HG02798 (cell line): Measurements from ENCODE around the gene ELANE.
"Not testable (repeated sequence)": the region's sequence is repeated elsewhere in the genome, so short reads cannot be mapped to it uniquely, and the experiment has no call there.

Source experiments
- ATAC-seq: cut with Tn5 transposase; IDR thresholded peaks from one replicate; pipeline ENCODE4 v1.9.1; 2021; ENCODE audit warnings: mild to moderate bottlenecking; ENCODE audit not compliant: unreplicated experiment, poor library complexity

The ELANE gene

GRCh38 chr19:875265-875879 is 23.3 kb downstream of the ELANE start:
- ATAC-seq, result no peak

- ATAC-seq, result no peak
Measured at GRCh38 chr19:876089-876488, 24.0 kb downstream of the ELANE start.

- no peak for ATAC-seq
Measured at GRCh38 chr19:876780-877314, 24.7 kb downstream of the ELANE start.

- not testable (repeated sequence) for ATAC-seq
Measured at GRCh38 chr19:877992-878660, 26.0 kb downstream of the ELANE start.

- ATAC-seq, result not testable (repeated sequence)
Measured at GRCh38 chr19:878751-879561, 26.9 kb downstream of the ELANE start.

GRCh38 chr19:879711-880438 is 27.8 kb downstream of the ELANE start:
- no peak for ATAC-seq

GRCh38 chr19:881385-882071 is 29.4 kb downstream of the ELANE start:
- no peak for ATAC-seq

GRCh38 chr19:882871-883497 is 30.9 kb downstream of the ELANE start:
- ATAC-seq, result no peak

- no peak for ATAC-seq
Measured at GRCh38 chr19:883661-884211, 31.6 kb downstream of the ELANE start.

- no peak for ATAC-seq
Measured at GRCh38 chr19:884420-885211, 32.5 kb downstream of the ELANE start.

- ATAC-seq, result no peak
Measured at GRCh38 chr19:885536-886224, 33.6 kb downstream of the ELANE start.

GRCh38 chr19:887072-887471 is 35.0 kb downstream of the ELANE start:
- ATAC-seq, result no peak

GRCh38 chr19:887599-887998 is 35.5 kb downstream of the ELANE start:
- ATAC-seq, result no peak

GRCh38 chr19:888581-889385 is 36.7 kb downstream of the ELANE start:
- no peak for ATAC-seq

- no peak for ATAC-seq
Measured at GRCh38 chr19:889662-890295, 37.7 kb downstream of the ELANE start.

GRCh38 chr19:890831-891230 is 38.7 kb downstream of the ELANE start:
- no peak for ATAC-seq
